Neural cell (in vitro differentiated cells): ENCODE results near the gene FAM163B.

Experiments used
- EP300 ChIP-seq: fragments of 450-650 bp; conservative IDR thresholded peaks from 2 replicates; pipeline ENCODE4 v1.6.1; 2014; ENCODE audit warnings: antibody characterized with exemption, mild to moderate bottlenecking, moderate library complexity; ENCODE audit not compliant: poor library complexity, severe bottlenecking
- POLR2AphosphoS5 ChIP-seq: IDR thresholded peaks from 2 replicates; pipeline ENCODE4 v1.6.1; 2012
- TAF1 ChIP-seq: IDR thresholded peaks from 2 replicates; pipeline ENCODE4 v1.6.1; 2012; ENCODE audit warnings: low read depth
- TF ChIP-seq, protein P1 (sequence below): IDR thresholded peaks from 2 replicates; pipeline ENCODE4 v1.6.1; 2012; ENCODE audit warnings: borderline replicate concordance

DNA sequence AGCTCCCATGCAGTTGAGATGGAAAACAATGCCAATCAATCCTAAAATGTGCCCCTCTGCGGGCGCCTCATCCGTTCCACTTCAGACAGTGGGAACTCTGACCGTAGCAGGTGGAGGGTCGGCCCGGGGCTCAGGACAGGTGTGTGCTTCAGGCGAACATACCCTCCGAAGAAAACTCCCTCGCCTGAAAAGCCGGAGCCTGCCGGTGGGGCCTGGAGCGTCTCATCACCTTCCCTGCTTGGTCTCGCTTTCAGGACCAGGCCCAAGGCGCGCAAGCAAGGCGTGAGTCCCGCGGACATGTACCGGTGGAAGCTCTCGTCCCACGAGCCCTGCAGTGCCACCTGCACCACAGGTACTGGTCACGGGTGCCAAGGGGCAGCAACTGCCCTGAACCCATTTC, 48.2 kb downstream of the FAM163B start:
- TF ChIP-seq, protein P1, sequence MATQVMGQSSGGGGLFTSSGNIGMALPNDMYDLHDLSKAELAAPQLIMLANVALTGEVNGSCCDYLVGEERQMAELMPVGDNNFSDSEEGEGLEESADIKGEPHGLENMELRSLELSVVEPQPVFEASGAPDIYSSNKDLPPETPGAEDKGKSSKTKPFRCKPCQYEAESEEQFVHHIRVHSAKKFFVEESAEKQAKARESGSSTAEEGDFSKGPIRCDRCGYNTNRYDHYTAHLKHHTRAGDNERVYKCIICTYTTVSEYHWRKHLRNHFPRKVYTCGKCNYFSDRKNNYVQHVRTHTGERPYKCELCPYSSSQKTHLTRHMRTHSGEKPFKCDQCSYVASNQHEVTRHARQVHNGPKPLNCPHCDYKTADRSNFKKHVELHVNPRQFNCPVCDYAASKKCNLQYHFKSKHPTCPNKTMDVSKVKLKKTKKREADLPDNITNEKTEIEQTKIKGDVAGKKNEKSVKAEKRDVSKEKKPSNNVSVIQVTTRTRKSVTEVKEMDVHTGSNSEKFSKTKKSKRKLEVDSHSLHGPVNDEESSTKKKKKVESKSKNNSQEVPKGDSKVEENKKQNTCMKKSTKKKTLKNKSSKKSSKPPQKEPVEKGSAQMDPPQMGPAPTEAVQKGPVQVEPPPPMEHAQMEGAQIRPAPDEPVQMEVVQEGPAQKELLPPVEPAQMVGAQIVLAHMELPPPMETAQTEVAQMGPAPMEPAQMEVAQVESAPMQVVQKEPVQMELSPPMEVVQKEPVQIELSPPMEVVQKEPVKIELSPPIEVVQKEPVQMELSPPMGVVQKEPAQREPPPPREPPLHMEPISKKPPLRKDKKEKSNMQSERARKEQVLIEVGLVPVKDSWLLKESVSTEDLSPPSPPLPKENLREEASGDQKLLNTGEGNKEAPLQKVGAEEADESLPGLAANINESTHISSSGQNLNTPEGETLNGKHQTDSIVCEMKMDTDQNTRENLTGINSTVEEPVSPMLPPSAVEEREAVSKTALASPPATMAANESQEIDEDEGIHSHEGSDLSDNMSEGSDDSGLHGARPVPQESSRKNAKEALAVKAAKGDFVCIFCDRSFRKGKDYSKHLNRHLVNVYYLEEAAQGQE: no peak
- TF ChIP-seq TAF1 (no peak), POLR2AphosphoS5 (no peak), EP300 (no peak)
